ENCODE measurements around the gene EMD.
A peak's percentile ranks its signal among the peaks of the same experiment; 100 is the strongest.

DNA sequence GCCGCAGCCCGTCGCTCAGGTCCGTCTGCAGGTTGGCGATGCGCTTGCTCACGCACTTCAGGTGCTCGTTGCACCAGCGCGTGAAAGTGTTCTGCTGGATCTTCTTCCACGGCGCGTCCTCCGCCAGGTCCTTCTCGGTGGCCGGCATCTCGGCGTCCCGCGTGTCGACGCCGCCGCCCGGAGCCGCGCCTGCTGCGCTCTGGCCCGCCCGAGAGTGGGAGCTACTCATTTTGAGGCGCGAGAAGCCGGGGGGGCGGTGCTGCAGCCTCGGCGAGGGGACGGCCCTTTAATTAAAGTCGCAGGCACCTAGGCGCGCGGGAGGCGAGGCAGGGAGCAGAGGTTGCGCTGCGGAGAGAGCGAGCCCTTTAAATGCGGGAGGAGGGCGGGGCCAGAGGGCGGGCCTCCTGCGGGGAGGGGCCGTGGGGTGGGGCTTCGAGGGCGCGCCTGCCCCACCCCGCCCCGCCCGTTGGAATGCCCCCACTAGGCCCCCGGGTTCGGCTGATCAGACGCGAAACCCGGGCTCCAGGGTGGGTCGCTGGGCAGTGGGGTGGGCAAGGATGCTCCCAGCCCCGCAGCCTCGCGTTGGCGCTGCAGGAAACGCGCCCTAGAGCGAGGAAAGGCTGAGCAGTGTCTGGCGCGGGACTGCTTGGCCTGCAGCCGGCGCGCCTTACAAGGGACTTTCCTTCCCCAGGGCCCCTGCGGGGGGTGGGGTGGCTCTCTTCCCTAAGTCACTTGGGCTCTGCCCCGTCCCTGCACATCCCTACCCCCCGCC, 7.9 kb upstream of the EMD start:
- TF ChIP-seq, protein P1, sequence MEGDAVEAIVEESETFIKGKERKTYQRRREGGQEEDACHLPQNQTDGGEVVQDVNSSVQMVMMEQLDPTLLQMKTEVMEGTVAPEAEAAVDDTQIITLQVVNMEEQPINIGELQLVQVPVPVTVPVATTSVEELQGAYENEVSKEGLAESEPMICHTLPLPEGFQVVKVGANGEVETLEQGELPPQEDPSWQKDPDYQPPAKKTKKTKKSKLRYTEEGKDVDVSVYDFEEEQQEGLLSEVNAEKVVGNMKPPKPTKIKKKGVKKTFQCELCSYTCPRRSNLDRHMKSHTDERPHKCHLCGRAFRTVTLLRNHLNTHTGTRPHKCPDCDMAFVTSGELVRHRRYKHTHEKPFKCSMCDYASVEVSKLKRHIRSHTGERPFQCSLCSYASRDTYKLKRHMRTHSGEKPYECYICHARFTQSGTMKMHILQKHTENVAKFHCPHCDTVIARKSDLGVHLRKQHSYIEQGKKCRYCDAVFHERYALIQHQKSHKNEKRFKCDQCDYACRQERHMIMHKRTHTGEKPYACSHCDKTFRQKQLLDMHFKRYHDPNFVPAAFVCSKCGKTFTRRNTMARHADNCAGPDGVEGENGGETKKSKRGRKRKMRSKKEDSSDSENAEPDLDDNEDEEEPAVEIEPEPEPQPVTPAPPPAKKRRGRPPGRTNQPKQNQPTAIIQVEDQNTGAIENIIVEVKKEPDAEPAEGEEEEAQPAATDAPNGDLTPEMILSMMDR (IDR thresholded peaks at IDR 0.05) = no peak
- TF ChIP-seq POLR2A (IDR thresholded peaks at IDR 0.05) (peak; percentile 81), POLR2AphosphoS5 (IDR thresholded peaks at IDR 0.05) (peak; percentile 90 to 95 (median 94))
